NCI-H128 (cell line): ENCODE measurements around the gene NARF.
"Not testable (repeated sequence)": the region's sequence is repeated elsewhere in the genome, so short reads cannot be mapped to it uniquely, and the experiment has no call there.

ENCODE experiments used
- DNase-seq: peaks from one replicate; lab custom pipeline; 2025; ENCODE audit not compliant: unreplicated experiment; lab: John Stamatoyannopoulos, UW

NARF gene

GRCh38 chr17:82458179-82458884, at the start of gene NARF:
Gene NARF (plus strand): TSS chr17:82458741. CDS start chr17:82458804, 63 bp downstream.
- peak; percentile 97 for DNase-seq

GRCh38 chr17:82408938-82409318, 49.6 kb upstream of the NARF start:
- DNase-seq = no peak

- DNase-seq = no peak
These were observed 48.4 kb upstream of the NARF start for GRCh38 chr17:82410014-82410716.

DNA sequence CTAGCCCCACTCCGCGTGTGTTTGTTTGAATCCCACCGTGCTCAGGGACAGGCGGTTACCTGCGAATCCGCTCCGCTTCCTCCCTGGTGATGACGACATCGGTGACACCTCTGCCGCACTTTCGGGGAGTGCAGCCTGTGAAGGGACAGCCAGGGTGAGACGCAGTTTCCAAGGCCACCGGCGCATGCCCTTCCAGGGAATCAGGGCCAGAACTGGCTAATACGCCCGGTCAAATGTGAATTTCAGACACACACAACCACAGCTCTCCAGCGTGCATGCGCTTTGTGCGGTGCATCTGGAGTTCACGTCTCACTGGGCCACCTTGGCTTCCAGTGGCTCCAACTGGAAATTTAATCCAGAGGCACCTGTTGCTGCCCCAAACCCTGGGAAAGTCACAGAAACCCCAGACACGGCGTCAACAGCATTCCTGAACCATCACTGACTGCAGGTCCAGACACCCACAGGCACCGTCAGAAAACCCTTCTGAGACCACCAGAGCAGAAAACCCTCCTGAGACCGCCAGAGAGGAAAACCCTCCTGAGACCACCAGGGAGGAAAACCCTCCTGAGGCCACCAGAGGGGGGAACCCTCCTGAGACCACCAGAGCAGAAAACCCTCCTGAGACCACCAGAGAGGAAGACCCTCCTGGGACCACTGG, 47.0 kb upstream of the NARF start:
- DNase-seq = no peak

- DNase-seq = not testable (repeated sequence)
These were observed 46.5 kb upstream of the NARF start for GRCh38 chr17:82412081-82412480.

GRCh38 chr17:82412535-82413520, 45.7 kb upstream of the NARF start:
- peak; percentile 26 for DNase-seq

DNA sequence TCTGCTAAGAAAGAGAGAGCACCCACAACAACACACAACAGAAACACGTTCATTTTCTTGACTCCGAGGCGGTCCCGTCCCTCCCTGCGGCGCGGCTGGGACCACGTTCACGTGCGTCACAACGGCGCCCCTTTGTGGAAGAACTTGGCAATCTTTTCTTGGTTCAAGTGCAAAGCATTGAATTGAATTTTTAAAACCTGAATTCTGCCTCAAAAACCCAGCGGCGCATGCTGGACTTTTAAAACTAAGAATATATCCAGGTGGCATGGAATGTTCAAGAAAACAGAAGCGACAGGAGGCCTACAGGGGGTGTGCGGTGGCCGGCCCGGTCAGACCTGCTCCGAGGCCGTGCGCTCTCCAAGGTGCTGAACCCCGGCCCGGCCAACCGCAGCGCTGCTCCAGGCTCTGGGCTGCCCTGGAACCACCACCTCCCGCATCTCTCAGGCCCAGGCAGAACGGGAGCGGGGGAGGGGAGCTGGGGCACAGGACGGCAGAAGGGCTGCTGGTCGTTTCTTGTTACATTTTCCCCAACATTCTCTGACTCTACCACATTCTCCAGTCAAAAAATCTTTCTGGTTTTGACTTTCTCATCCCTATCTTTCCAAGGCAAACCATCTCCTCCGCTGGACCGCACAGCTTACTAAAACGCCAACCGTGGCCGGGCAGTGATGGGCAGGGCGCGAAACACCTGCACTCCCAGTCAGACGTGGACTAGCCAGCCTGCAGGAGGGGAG, 43.8 kb upstream of the NARF start:
- no peak for DNase-seq

DNA sequence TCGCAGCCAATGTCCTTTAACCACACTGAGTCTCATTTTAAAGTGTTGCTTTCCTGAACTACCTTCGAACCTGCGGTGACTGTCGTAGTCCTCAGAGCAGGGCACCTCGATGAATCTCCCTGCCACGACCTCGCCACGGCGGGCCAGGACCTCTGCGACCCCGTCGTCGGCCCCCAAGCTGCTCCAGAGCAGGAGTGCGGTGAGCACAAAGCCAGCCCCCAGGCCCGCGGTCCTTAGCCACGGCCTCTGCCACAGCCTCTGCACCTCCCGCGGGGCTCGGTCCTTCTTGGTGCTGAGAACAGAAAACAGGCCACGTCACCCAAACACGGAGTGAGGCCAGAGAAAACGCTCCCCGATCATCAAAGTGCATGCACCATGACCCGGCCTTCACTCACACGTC, 43.2 kb upstream of the NARF start:
- DNase-seq = no peak

GRCh38 chr17:82415786-82416185, 42.8 kb upstream of the NARF start:
- no peak for DNase-seq

DNA sequence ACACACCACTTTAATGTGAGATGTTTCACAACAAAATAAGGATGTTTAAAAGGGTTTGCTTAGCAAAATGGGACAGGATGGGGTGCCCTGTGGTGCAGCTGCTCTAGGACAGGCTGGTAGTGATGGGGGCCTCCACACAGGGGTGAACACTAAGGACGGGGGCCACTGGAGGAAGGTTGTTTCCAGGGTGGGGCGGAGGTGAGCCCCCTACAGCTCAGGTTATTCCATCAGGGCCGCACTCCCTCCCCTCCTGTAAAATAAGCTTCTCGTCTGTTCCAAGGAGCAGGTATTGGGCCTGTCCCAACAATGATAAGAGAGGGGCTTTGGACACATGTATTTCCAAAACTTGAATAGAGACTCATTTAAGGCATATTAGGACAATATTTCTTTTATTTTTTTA, 42.3 kb upstream of the NARF start:
- DNase-seq = no peak

- DNase-seq = no peak
These were observed 41.8 kb upstream of the NARF start for GRCh38 chr17:82416771-82417170.

DNA sequence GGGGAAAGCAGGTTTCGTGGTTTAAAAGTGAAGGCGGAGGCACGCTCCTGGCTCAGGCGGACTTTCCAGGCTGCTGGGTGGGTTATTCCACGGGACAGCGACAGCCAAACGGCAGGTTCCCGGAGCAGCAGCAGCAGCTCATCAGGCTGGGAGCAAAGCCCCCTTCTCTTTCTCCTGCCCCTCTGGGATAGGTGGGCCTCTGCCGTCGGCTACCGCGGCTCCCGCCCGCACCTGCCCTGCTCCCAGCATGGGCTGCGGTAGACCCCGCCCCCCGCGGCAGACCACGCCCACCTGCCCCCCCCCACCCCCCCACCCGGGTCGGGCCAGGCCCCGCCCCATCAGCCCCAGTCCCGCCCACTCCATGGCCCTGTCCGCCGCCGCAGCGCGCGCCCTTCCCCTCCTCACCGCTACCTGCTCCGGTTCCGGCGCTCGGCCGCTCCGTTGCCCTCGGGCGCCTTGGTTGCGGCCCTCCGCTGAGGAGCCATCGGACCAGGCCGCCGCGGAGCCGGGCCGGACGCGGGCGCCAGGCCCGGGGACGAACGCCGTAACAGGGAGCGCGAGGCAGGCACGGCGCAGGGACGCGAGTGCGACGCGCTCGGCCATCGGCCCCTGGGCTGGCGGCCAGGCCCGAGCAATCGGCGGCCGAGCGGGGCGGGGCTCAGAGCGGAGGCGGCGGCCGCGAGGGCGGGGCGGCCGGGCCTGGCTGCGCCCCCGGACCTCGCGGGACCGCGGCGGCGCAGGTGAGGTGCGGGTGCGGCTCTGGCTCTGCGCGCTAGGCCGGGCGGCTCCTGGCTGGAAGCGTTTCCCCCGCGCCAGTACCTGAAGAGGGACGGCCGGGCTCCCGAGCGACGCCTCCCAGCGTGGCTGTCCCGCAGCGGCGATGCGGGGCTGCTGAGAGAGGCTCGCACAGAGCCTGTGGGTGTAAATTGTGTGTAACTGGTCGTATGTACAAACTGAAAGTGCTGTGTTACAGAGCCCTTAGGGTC, 40.2 kb upstream of the NARF start, which contains the start of the genes HEXD and OGFOD3:
Gene HEXD, plus strand, starts transcription at position 347 of the 986 bp plus-strand sequence. CDS start 1,453 bp downstream, outside the sequence.
Gene OGFOD3, minus strand, starts transcription at position 586 of the 986 bp plus-strand sequence. Its CDS starts 101 bp downstream, at position 485.
- peak; percentile 59 for DNase-seq

- DNase-seq = no peak
These were observed 39.0 kb upstream of the NARF start for GRCh38 chr17:82419540-82419939.

GRCh38 chr17:82424001-82424862, 34.3 kb upstream of the NARF start:
- no peak for DNase-seq

DNA sequence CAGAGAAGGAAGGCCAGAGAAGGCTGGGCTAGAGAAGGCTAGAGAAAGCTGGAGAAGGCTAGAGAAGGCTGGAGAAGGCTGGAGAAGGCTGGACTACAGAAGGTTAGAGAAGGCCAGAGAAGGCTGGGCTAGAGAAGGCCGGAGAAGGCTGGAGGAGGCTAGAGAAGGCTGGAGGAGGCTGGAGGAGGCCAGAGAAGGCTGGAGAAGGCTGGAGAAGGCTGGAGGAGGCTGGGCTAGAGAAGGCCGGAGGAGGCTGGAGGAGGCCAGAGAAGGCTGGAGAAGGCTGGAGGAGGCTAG, 33.7 kb upstream of the NARF start:
- no peak for DNase-seq

DNA sequence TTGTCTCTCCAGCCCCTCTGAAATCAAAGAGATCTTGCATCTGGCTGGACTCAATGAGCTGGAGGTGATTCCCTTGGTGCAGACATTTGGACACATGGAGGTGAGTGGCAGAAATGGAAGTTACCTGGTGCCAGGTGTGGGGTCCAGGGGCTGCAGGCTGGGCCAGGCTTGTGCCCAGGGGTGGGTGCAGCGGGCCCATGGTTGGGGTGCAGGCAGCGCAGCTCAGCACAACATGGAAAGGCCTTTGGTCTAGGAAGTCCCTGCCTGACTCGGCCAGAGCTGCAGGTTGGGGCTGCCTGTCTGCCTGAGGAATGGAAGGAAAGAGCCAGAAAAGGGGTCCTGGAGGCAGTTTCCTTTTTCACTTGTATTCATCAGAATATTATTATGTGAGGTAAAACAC, 30.0 kb upstream of the NARF start:
- DNase-seq = no peak

GRCh38 chr17:82429824-82430223, 28.7 kb upstream of the NARF start:
- no peak for DNase-seq

DNA sequence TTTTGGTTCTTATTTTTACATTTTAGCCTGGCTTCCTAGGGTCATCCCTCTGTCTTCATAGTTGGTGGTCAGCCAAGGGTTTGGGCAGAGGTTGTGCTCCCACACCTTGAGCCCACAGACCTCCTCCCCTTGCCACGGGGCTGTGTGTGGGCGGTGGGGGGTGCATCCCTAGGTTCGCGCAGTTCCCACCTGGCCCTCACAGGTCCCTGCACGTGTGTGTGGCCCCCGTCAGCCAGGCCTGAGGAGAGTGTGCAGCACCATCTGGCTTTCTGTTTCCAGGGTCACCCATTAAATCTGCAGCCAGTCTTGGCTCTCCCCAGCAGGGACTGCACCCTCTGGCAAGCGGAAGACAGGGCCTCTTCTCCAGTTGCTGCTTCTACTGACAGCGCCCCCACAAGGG, 26.5 kb upstream of the NARF start:
- no peak for DNase-seq
